Progenitor cell of endocrine pancreas (in vitro differentiated cells): ENCODE data around the gene ADSS1. TPM values are rescaled to one million over a fixed set of nuclear protein-coding genes. Genes with fewer than 3 reads are reported as not detected.
"Not testable (repeated sequence)": the region's sequence is repeated elsewhere in the genome, so short reads cannot be mapped to it uniquely, and the experiment has no call there.

Source experiments
- DNase-seq: peaks from one replicate; pipeline ENCODE4 v3.0.0; 2021; ENCODE audit warnings: low spot score; ENCODE audit not compliant: unreplicated experiment
- H3K27ac Mint-ChIP-seq: 2 replicates; pipeline ENCODE4 v1.8.0; 2021; ENCODE audit warnings: mild to moderate bottlenecking, moderate library complexity, mixed read lengths
- H3K27me3 Mint-ChIP-seq: 2 replicates; pipeline ENCODE4 v1.8.0; 2021; ENCODE audit warnings: mixed read lengths
- H3K36me3 Mint-ChIP-seq: 2 replicates; pipeline ENCODE4 v1.8.0; 2022; ENCODE audit warnings: mixed read lengths; ENCODE audit not compliant: insufficient read depth
- H3K4me1 Mint-ChIP-seq: 2 replicates; pipeline ENCODE4 v1.8.0; 2021; ENCODE audit warnings: low read depth, mixed read lengths
- H3K4me3 Mint-ChIP-seq: 2 replicates; pipeline ENCODE4 v1.8.0; 2021; ENCODE audit warnings: low read depth, mild to moderate bottlenecking, moderate library complexity, mixed read lengths
- H3K9me3 Mint-ChIP-seq: 2 replicates; pipeline ENCODE4 v1.8.0; 2021; ENCODE audit warnings: low read depth, mixed read lengths
- total RNA-seq: library from RNA; stranded (reverse); gene quantifications from 2 replicates; pipeline ENCODE4 v1.2.1, GENCODE V29; 2021
- TF ChIP-seq, protein P1 (sequence below): fragments of 200-600 bp; sonication (generic); IDR thresholded peaks from one replicate; pipeline ENCODE4 v1.5.0; 2021; ENCODE audit warnings: antibody characterized with exemption, mild to moderate bottlenecking; ENCODE audit not compliant: unreplicated experiment

The ADSS1 gene
- total RNA-seq, 1 donor from 2014 or later: 8.9 TPM

GRCh38 chr14:104747876-104748275 is 23.8 kb downstream of the ADSS1 start:
- no peak overlapping the region for H3K4me3 Mint-ChIP-seq

GRCh38 chr14:104749111-104749649 is 25.2 kb downstream of the ADSS1 start:
- peaks cover 8% of the 10 kb centered on the region for H3K4me1 Mint-ChIP-seq
- TF ChIP-seq, protein P1, sequence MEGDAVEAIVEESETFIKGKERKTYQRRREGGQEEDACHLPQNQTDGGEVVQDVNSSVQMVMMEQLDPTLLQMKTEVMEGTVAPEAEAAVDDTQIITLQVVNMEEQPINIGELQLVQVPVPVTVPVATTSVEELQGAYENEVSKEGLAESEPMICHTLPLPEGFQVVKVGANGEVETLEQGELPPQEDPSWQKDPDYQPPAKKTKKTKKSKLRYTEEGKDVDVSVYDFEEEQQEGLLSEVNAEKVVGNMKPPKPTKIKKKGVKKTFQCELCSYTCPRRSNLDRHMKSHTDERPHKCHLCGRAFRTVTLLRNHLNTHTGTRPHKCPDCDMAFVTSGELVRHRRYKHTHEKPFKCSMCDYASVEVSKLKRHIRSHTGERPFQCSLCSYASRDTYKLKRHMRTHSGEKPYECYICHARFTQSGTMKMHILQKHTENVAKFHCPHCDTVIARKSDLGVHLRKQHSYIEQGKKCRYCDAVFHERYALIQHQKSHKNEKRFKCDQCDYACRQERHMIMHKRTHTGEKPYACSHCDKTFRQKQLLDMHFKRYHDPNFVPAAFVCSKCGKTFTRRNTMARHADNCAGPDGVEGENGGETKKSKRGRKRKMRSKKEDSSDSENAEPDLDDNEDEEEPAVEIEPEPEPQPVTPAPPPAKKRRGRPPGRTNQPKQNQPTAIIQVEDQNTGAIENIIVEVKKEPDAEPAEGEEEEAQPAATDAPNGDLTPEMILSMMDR: no peak
- H3K27me3 Mint-ChIP-seq: no peaks in the 10 kb centered on the region
- H3K27ac Mint-ChIP-seq: peak overlapping the region; percentile 76
- no peak for DNase-seq
- H3K9me3 Mint-ChIP-seq: no peaks in the 10 kb centered on the region
- no peaks in the 10 kb centered on the region for H3K36me3 Mint-ChIP-seq
- no peak overlapping the region for H3K4me3 Mint-ChIP-seq

More at GRCh38 chr14:104747876-104748275, 23.8 kb downstream of the ADSS1 start:
- Mint-ChIP-seq H3K4me1 (peaks cover 1% of the 10 kb centered on the region), H3K27me3 (no peaks in the 10 kb centered on the region), H3K27ac (no peak overlapping the region), H3K36me3 (no peaks in the 10 kb centered on the region), H3K9me3 (no peaks in the 10 kb centered on the region)
- TF ChIP-seq, protein P1: no peak
- no peak for DNase-seq

GRCh38 chr14:104750056-104750752 is 26.2 kb downstream of the ADSS1 start:
- no peak for DNase-seq
- Mint-ChIP-seq H3K36me3 (peaks cover 1% of the 10 kb centered on the region), H3K27ac (no peak overlapping the region), H3K4me3 (no peak overlapping the region), H3K27me3 (no peaks in the 10 kb centered on the region), H3K9me3 (no peaks in the 10 kb centered on the region), H3K4me1 (peaks cover 15% of the 10 kb centered on the region)
- TF ChIP-seq, protein P1: no peak

GRCh38 chr14:104750753-104751057 is 26.7 kb downstream of the ADSS1 start:
- not testable (repeated sequence) for H3K27ac Mint-ChIP-seq, H3K9me3 Mint-ChIP-seq, H3K27me3 Mint-ChIP-seq, DNase-seq, H3K36me3 Mint-ChIP-seq, H3K4me3 Mint-ChIP-seq
- peaks cover 16% of the 10 kb centered on the region for H3K4me1 Mint-ChIP-seq

DNA sequence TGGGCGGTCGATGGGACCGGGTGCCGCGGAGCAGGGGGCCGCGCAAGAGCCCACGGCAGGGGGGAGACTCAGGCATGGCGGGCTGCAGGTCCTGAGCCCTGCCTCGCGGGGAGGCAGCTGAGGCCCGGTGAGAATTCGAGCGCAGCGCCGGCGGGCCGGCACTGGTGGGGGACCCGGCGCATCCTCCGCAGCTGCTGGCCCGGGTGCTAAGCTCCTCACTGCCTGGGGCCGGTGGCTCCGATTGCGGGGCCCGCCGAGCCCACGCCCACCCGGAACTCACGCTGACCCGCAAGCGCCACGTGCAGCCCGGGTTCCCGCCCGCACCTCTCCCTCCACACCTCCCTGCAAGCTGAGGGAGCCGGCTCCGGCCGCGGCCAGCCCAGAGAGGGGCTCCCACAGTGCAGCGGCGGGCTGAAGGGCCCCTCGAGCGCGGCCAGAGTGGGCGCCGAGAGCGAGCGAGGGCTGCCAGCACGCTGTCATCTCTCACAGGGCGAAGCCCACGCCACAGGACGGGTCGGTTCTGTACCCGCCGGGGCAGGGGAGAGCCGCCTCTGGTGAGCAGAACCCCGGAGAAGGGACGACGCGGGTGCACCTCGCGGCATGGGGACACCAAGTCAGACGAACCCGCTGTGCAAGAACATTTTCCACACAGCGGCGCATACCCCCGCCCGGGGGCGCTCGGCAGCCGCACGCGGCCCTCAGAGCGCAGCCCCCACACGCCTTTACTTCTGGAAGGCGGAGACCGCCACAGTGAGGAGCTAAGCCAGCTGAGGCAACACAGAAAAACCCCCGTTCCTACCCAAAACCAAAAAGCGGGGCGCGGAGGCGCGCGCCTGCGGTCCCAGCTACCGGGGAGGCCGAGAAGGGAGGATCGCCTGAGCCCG is 27.8 kb downstream of the ADSS1 start:
- Mint-ChIP-seq H3K27me3 (no peaks in the 10 kb centered on the region), H3K27ac (no peak overlapping the region), H3K36me3 (peaks cover 1% of the 10 kb centered on the region), H3K4me1 (peaks cover 17% of the 10 kb centered on the region), H3K4me3 (peak overlapping the region; percentile 77), H3K9me3 (no peaks in the 10 kb centered on the region)
- DNase-seq: no peak
- TF ChIP-seq, protein P1: no peak
